AG04449 (cell line): Measurements from ENCODE around the gene SNX20.

Source experiments
- CTCF ChIA-PET: fragments of 350-600 bp; formaldehyde crosslinking; extraction: SDS; loops from one replicate; lab custom pipeline; 2021; ENCODE audit warnings: antibody characterized with exemption; lab: Yijun Ruan, JAX
- POLR2A ChIA-PET: fragments of 400-600, 350-600 bp; formaldehyde crosslinking; extraction: SDS; loops from one replicate; lab custom pipeline; 2020; ENCODE audit warnings: antibody characterized with exemption, inconsistent platforms; lab: Yijun Ruan, JAX
- DNase-seq: peaks from one replicate; pipeline ENCODE4 v3.0.0-alpha.2; 2010; ENCODE audit warnings: low read depth, low spot score
- H3K4me3 ChIP-seq: 2 replicates; pipeline ENCODE4 v1.5.1; 2011; ENCODE audit warnings: low read depth, mild to moderate bottlenecking, control low read depth, low read length
- TF ChIP-seq, protein P1 (sequence below): IDR thresholded peaks from one replicate; pipeline ENCODE4 v1.5.1; 2011; ENCODE audit warnings: mild to moderate bottlenecking, moderate library complexity, low read length, control low read depth, inconsistent platforms; ENCODE audit not compliant: insufficient read depth; ENCODE audit errors: missing control alignments

SNX20 gene

GRCh38 chr16:50622643-50623369, 58.3 kb downstream of the SNX20 start:
- DNase-seq: no peak
- ChIA-PET CTCF (interaction anchor here (1.6 kb wide), 1 partner anchor 44 kb away, joined by 4 read pairs; no protein-coding TSS in a partner anchor), POLR2A (no interaction called here)
- no peak overlapping the region for H3K4me3 ChIP-seq
- TF ChIP-seq, protein P1, sequence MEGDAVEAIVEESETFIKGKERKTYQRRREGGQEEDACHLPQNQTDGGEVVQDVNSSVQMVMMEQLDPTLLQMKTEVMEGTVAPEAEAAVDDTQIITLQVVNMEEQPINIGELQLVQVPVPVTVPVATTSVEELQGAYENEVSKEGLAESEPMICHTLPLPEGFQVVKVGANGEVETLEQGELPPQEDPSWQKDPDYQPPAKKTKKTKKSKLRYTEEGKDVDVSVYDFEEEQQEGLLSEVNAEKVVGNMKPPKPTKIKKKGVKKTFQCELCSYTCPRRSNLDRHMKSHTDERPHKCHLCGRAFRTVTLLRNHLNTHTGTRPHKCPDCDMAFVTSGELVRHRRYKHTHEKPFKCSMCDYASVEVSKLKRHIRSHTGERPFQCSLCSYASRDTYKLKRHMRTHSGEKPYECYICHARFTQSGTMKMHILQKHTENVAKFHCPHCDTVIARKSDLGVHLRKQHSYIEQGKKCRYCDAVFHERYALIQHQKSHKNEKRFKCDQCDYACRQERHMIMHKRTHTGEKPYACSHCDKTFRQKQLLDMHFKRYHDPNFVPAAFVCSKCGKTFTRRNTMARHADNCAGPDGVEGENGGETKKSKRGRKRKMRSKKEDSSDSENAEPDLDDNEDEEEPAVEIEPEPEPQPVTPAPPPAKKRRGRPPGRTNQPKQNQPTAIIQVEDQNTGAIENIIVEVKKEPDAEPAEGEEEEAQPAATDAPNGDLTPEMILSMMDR: no peak

- CTCF ChIA-PET: no interaction called here
- TF ChIP-seq, protein P1: no peak
- POLR2A ChIA-PET: no interaction called here
- no peak overlapping the region for H3K4me3 ChIP-seq
- DNase-seq: no peak
Observed at GRCh38 chr16:50622029-50622428, 59.1 kb downstream of the SNX20 start.
